T-helper 17 cell (primary cell): ENCODE results near the gene KRTAP2-1. TPM values are rescaled to one million over a fixed set of nuclear protein-coding genes. Genes with fewer than 3 reads are reported as not detected.
"Not testable (repeated sequence)": the region's sequence is repeated elsewhere in the genome, so short reads cannot be mapped to it uniquely, and the experiment has no call there.

Experiments used
- ATAC-seq: fragments of 150-1000 bp; cut with Tn5 transposase; 2 replicates; pipeline ENCODE4 v1.10.0; 2021; ENCODE audit warnings: mild to moderate bottlenecking, moderate library complexity
- DNase-seq, 3 donors: peaks; one replicate each; pipeline versions ENCODE4 v3.0.0 to v3.0.0-alpha.2; 2020 to 2021
- H3K9me3 ChIP-seq: one replicate; pipeline ENCODE4 v1.7.0; 2013; ENCODE audit warnings: low read length, mild to moderate bottlenecking; ENCODE audit not compliant: control insufficient read depth, poor library complexity, severe bottlenecking
- H3K27ac Mint-ChIP-seq: one replicate; pipeline ENCODE4 v1.8.0; 2022; ENCODE audit warnings: mild to moderate bottlenecking, moderate library complexity, mixed read lengths
- H3K27me3 Mint-ChIP-seq: one replicate; pipeline ENCODE4 v1.8.0; 2022; ENCODE audit warnings: mixed read lengths
- H3K36me3 Mint-ChIP-seq: one replicate; pipeline ENCODE4 v1.8.0; 2022; ENCODE audit warnings: low read depth, mixed read lengths
- H3K4me1 Mint-ChIP-seq: one replicate; pipeline ENCODE4 v1.8.0; 2022; ENCODE audit warnings: mild to moderate bottlenecking, mixed read lengths
- H3K4me3 Mint-ChIP-seq: one replicate; pipeline ENCODE4 v1.8.0; 2022; ENCODE audit warnings: mild to moderate bottlenecking, moderate library complexity, mixed read lengths
- total RNA-seq, 4 donors: library from RNA in 2 of 4; stranded (reverse) in 2 of 4; gene quantifications; one replicate each; pipeline ENCODE4 v1.2.3 and lab custom pipeline; 2022 to 2026

The KRTAP2-1 gene
- total RNA-seq: not detected
- total RNA-seq (lab: John Stamatoyannopoulos, UW): 0 reads per million in 2 donors

- not testable (repeated sequence) for ATAC-seq, H3K9me3 ChIP-seq, H3K27ac Mint-ChIP-seq, DNase-seq, H3K4me3 Mint-ChIP-seq, H3K36me3 Mint-ChIP-seq, H3K4me1 Mint-ChIP-seq
- peaks cover 43% of the 10 kb centered on the region for H3K27me3 Mint-ChIP-seq
Measured at GRCh38 chr17:41046735-41047465, at the start of gene KRTAP2-1. KRTAP2-1 (minus strand) TSS chr17:41047316; CDS start chr17:41047267, 49 bp downstream.

- no peaks in the 10 kb centered on the region for H3K9me3 ChIP-seq
- no peak for ATAC-seq
- Mint-ChIP-seq H3K27ac (no peak overlapping the region), H3K27me3 (peaks cover 45% of the 10 kb centered on the region), H3K36me3 (peaks cover 5% of the 10 kb centered on the region), H3K4me1 (peaks cover 9% of the 10 kb centered on the region), H3K4me3 (no peak overlapping the region)
- no peak for DNase-seq
Measured at GRCh38 chr17:41096055-41096454, 48.9 kb upstream of the KRTAP2-1 start.

GRCh38 chr17:41088760-41089352 lies 41.7 kb upstream of the KRTAP2-1 start:
- ATAC-seq, H3K36me3 Mint-ChIP-seq, H3K9me3 ChIP-seq, H3K4me3 Mint-ChIP-seq, H3K27ac Mint-ChIP-seq, H3K4me1 Mint-ChIP-seq, DNase-seq: not testable (repeated sequence)
- H3K27me3 Mint-ChIP-seq: peaks cover 18% of the 10 kb centered on the region

GRCh38 chr17:41084100-41084856 lies 37.2 kb upstream of the KRTAP2-1 start, which contains the start of gene KRTAP4-7:
KRTAP4-7 (plus strand) TSS chr17:41084150; CDS start chr17:41084207, 57 bp downstream.
- H3K27ac Mint-ChIP-seq, H3K4me1 Mint-ChIP-seq, H3K4me3 Mint-ChIP-seq, DNase-seq, H3K9me3 ChIP-seq, ATAC-seq, H3K36me3 Mint-ChIP-seq: not testable (repeated sequence)
- peaks cover 23% of the 10 kb centered on the region for H3K27me3 Mint-ChIP-seq

GRCh38 chr17:41083427-41083826 lies 36.3 kb upstream of the KRTAP2-1 start:
- H3K27ac Mint-ChIP-seq, DNase-seq, H3K9me3 ChIP-seq, ATAC-seq, H3K4me1 Mint-ChIP-seq, H3K36me3 Mint-ChIP-seq, H3K4me3 Mint-ChIP-seq: not testable (repeated sequence)
- peaks cover 23% of the 10 kb centered on the region for H3K27me3 Mint-ChIP-seq

GRCh38 chr17:41082626-41083025 lies 35.5 kb upstream of the KRTAP2-1 start:
- no peak for ATAC-seq
- peaks cover 21% of the 10 kb centered on the region for H3K27me3 Mint-ChIP-seq
- H3K27ac Mint-ChIP-seq: no peak overlapping the region
- peaks cover 4% of the 10 kb centered on the region for H3K4me1 Mint-ChIP-seq
- no peaks in the 10 kb centered on the region for H3K9me3 ChIP-seq
- no peak for DNase-seq
- H3K36me3 Mint-ChIP-seq: no peaks in the 10 kb centered on the region
- H3K4me3 Mint-ChIP-seq: no peak overlapping the region

GRCh38 chr17:41076788-41077187 lies 29.7 kb upstream of the KRTAP2-1 start:
- ATAC-seq (no peak), DNase-seq (no peak)
- H3K27ac Mint-ChIP-seq: no peak overlapping the region
- H3K36me3 Mint-ChIP-seq: peaks cover 2% of the 10 kb centered on the region
- H3K4me3 Mint-ChIP-seq: no peak overlapping the region
- H3K9me3 ChIP-seq: no peaks in the 10 kb centered on the region
- H3K27me3 Mint-ChIP-seq: peaks cover 18% of the 10 kb centered on the region
- peaks cover 3% of the 10 kb centered on the region for H3K4me1 Mint-ChIP-seq

GRCh38 chr17:41073676-41074075 lies 26.6 kb upstream of the KRTAP2-1 start:
- H3K4me1 Mint-ChIP-seq: peaks cover 3% of the 10 kb centered on the region
- ATAC-seq (no peak), DNase-seq (no peak)
- no peaks in the 10 kb centered on the region for H3K9me3 ChIP-seq
- peaks cover 2% of the 10 kb centered on the region for H3K36me3 Mint-ChIP-seq
- no peak overlapping the region for H3K27ac Mint-ChIP-seq
- no peak overlapping the region for H3K4me3 Mint-ChIP-seq
- peaks cover 18% of the 10 kb centered on the region for H3K27me3 Mint-ChIP-seq

GRCh38 chr17:41071606-41072360 lies 24.7 kb upstream of the KRTAP2-1 start:
- ATAC-seq (no peak), DNase-seq (no peak)
- Mint-ChIP-seq H3K27ac (no peak overlapping the region), H3K4me1 (peaks cover 3% of the 10 kb centered on the region), H3K4me3 (no peak overlapping the region), H3K36me3 (peaks cover 2% of the 10 kb centered on the region), H3K27me3 (peaks cover 18% of the 10 kb centered on the region)
- no peaks in the 10 kb centered on the region for H3K9me3 ChIP-seq

GRCh38 chr17:41069031-41069430 lies 21.9 kb upstream of the KRTAP2-1 start:
- peaks cover 3% of the 10 kb centered on the region for H3K4me1 Mint-ChIP-seq

GRCh38 chr17:41067281-41067680 lies 20.2 kb upstream of the KRTAP2-1 start:
- H3K4me1 Mint-ChIP-seq: peaks cover 3% of the 10 kb centered on the region
- H3K27ac Mint-ChIP-seq: no peak overlapping the region
- no peak overlapping the region for H3K4me3 Mint-ChIP-seq
- ATAC-seq (no peak), DNase-seq (no peak)
- H3K27me3 Mint-ChIP-seq: peaks cover 12% of the 10 kb centered on the region
- H3K36me3 Mint-ChIP-seq: no peaks in the 10 kb centered on the region
- no peaks in the 10 kb centered on the region for H3K9me3 ChIP-seq

More at GRCh38 chr17:41069031-41069430, 21.9 kb upstream of the KRTAP2-1 start:
- no peak overlapping the region for H3K4me3 Mint-ChIP-seq
- no peak overlapping the region for H3K27ac Mint-ChIP-seq
- H3K27me3 Mint-ChIP-seq: peaks cover 14% of the 10 kb centered on the region
- ATAC-seq (no peak), DNase-seq (no peak)
- H3K36me3 Mint-ChIP-seq: no peaks in the 10 kb centered on the region
- H3K9me3 ChIP-seq: no peaks in the 10 kb centered on the region

GRCh38 chr17:41065829-41066624 lies 18.9 kb upstream of the KRTAP2-1 start, which contains the start of gene KRTAP2-4:
KRTAP2-4 (minus strand) TSS chr17:41065879; CDS start chr17:41065845, 34 bp downstream.
- Mint-ChIP-seq H3K4me1 (no peaks in the 10 kb centered on the region), H3K36me3 (no peaks in the 10 kb centered on the region), H3K4me3 (no peak within 1 kb of the TSS), H3K27me3 (peaks cover 18% of the 10 kb centered on the region), H3K27ac (no peak within 1 kb of the TSS)
- DNase-seq: no peak
- no peaks in the 10 kb centered on the region for H3K9me3 ChIP-seq
- ATAC-seq: no peak
